ENCODE results near the gene PLCB1. TPM values are rescaled to one million over a fixed set of nuclear protein-coding genes. Genes with fewer than 3 reads are reported as not detected.

The PLCB1 gene
- total RNA-seq, 2 donors from 2014 or later, result 7.3 to 45.5 TPM

DNA sequence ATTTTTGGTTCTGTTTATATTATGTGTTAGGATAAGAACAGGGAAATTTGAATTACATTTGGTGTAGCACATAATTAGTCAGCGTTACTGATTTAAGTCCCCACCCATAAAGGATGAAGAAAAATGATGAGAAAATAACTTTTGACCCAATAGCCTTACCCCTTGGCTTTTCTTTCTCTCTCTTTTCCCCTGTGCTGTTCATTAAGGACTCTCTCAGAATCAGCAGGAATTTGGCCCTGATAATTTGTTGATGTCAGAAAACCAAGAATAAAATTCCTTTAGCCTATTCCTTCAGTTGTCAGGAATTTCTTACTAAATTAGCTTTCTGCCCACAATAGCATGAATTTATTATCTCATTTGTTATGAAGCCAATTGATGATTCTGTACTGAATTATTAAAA is 18.5 kb downstream of the PLCB1 start:
- H3K4me1 ChIP-seq, result peaks cover 0 to 61% of the 10 kb centered on the region in 2 donors
- TF ChIP-seq, protein P1, sequence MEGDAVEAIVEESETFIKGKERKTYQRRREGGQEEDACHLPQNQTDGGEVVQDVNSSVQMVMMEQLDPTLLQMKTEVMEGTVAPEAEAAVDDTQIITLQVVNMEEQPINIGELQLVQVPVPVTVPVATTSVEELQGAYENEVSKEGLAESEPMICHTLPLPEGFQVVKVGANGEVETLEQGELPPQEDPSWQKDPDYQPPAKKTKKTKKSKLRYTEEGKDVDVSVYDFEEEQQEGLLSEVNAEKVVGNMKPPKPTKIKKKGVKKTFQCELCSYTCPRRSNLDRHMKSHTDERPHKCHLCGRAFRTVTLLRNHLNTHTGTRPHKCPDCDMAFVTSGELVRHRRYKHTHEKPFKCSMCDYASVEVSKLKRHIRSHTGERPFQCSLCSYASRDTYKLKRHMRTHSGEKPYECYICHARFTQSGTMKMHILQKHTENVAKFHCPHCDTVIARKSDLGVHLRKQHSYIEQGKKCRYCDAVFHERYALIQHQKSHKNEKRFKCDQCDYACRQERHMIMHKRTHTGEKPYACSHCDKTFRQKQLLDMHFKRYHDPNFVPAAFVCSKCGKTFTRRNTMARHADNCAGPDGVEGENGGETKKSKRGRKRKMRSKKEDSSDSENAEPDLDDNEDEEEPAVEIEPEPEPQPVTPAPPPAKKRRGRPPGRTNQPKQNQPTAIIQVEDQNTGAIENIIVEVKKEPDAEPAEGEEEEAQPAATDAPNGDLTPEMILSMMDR (IDR thresholded peaks at IDR 0.05), result no peak
- no peak overlapping the region for H3K4me3 ChIP-seq
- no peaks in the 10 kb centered on the region for H3K36me3 ChIP-seq
- no peaks in the 10 kb centered on the region for H3K27me3 ChIP-seq
- no peaks in the 10 kb centered on the region for H3K9me3 ChIP-seq
- no peak for DNase-seq (ENCODE audit: low spot score)
- H3K27ac ChIP-seq, result peak overlapping the region; percentile 42 to 47

DNA sequence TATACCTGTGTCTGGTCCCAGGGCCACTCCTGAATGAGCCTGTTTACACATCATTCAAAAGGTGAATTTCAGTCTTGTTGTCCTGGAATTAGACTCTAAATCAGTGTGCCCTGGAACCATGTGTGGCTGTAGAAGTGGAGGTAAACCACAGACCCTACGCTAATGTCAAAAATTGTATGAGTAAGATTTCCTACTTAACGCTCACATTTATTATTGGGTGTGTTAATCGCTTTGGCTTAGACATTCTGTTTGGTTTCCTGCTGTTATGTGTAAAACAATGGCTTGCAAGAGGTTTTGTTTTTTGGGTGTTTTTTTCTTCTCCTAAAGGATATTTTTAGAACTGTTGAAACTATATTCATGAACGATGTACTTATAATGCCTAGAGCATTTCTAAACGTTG is 19.3 kb downstream of the PLCB1 start:
- Histone ChIP-seq H3K4me3 (no peak overlapping the region), H3K4me1 (peaks cover 0 to 67% of the 10 kb centered on the region in 2 donors), H3K9me3 (no peaks in the 10 kb centered on the region), H3K27me3 (no peaks in the 10 kb centered on the region), H3K36me3 (no peaks in the 10 kb centered on the region), H3K27ac (peak overlapping the region; percentile 42 to 47)
- DNase-seq (ENCODE audit: low spot score), result no peak
- TF ChIP-seq, protein P1 (IDR thresholded peaks at IDR 0.05), result no peak

DNA sequence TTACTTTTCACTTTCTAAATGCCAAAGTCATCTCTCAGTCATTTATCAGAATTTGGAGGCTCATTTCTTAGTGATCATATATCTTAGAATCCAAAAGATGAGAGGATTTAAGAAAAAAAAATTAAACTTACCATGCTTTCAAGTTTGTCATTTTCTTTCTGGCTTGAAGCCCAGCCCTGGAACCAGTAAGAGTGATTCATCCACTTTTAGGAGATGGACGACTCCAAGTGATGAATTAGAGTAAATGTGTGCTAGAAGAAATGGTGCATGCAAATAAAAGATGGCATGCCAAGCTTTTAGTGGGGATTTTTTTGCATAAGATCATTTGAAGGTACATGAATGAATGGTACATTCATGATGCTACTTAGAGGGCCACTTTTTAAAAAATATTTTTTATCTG is 20.1 kb downstream of the PLCB1 start:
- H3K4me3 ChIP-seq, result no peak overlapping the region
- TF ChIP-seq, protein P1 (IDR thresholded peaks at IDR 0.05), result no peak
- H3K36me3 ChIP-seq, result no peaks in the 10 kb centered on the region
- no peak for DNase-seq (ENCODE audit: low spot score)
- H3K27me3 ChIP-seq, result no peaks in the 10 kb centered on the region
- peak overlapping the region in 1 of 2 donors; percentile 47 for H3K27ac ChIP-seq
- peaks cover 0 to 74% of the 10 kb centered on the region in 2 donors for H3K4me1 ChIP-seq
- H3K9me3 ChIP-seq, result no peaks in the 10 kb centered on the region

DNA sequence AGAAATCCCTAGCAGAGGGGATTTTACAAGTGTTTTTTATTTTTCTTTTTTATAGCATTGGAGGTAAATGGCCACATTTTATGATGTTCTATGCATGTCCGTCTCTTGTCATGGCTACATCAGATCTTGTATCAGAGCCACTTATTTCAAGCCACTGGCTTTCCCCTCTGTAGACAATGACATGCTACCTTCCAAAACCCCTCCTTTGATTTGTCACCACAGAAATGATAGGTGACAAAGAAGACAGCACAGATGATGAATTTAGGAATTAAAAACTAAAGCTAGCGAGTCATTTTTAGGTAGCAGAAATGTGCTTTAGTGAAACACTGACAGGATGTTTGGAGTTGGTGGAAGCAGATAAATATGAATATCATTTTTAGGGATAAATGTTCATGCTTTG is 20.8 kb downstream of the PLCB1 start:
- Histone ChIP-seq H3K9me3 (no peaks in the 10 kb centered on the region), H3K4me3 (no peak overlapping the region), H3K4me1 (peaks cover 0 to 74% of the 10 kb centered on the region in 2 donors), H3K27me3 (no peaks in the 10 kb centered on the region), H3K27ac (peak overlapping the region in 1 of 2 donors; percentile 47), H3K36me3 (no peaks in the 10 kb centered on the region)
- DNase-seq (ENCODE audit: low spot score), result no peak
- TF ChIP-seq, protein P1 (IDR thresholded peaks at IDR 0.05), result no peak

DNA sequence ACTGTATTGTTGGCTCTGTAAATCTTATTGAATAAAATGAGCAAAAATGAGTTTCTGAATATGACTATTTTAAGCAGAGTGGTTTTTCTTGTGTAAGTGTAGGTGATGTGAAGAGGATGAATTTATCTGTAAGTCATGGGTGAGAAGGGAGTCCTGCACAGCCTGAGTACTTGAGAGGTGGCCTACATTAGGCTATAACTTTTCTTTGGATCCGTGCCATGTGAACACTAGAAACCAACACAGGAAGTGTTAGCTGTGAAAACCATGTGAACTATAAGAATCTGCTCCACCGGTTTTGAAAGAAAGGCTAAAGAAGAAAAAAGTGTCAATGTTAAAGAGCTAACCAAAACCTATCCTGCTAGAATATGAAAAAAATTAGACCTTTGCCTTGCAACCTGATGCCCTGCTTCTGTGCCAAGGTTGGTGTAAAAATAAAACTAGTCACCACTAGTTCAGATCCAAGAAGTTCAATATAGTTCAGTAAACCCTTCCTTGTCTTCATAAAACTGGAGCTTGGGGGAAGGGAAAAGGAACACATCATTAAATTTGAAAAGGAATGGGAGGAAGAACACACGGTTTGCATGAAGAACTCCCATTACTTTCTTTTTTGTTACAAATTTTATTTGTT is 21.3 kb downstream of the PLCB1 start:
- H3K27me3 ChIP-seq, result no peaks in the 10 kb centered on the region
- no peak overlapping the region for H3K4me3 ChIP-seq
- no peak for DNase-seq (ENCODE audit: low spot score)
- no peaks in the 10 kb centered on the region for H3K9me3 ChIP-seq
- H3K27ac ChIP-seq, result peak overlapping the region in 1 of 2 donors; percentile 47
- TF ChIP-seq, protein P1 (IDR thresholded peaks at IDR 0.05), result no peak
- no peaks in the 10 kb centered on the region for H3K36me3 ChIP-seq
- H3K4me1 ChIP-seq, result peaks cover 0 to 74% of the 10 kb centered on the region in 2 donors

DNA sequence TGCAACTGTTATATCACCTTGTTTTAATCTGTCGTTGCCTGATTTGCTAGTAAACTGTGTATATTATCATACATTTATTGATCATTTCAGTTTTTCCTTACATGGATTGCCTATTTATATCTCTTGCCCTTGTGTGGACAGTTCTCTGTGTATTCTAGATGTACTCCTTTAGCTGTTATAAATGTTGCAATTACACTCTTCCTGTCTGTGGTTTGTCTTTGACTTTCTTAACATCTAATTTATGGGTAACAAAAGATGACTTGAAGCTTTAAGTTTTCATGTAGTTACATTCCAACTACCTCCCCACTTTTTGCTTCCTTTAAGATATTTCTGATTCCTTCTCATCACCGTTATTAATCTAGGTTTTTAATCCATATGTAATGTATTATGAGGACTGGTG is 22.6 kb downstream of the PLCB1 start:
- Histone ChIP-seq H3K27ac (no peak overlapping the region), H3K9me3 (no peaks in the 10 kb centered on the region), H3K4me3 (no peak overlapping the region), H3K4me1 (peaks cover 0 to 70% of the 10 kb centered on the region in 2 donors), H3K36me3 (no peaks in the 10 kb centered on the region), H3K27me3 (no peaks in the 10 kb centered on the region)
- no peak for DNase-seq (ENCODE audit: low spot score)
- TF ChIP-seq, protein P1 (IDR thresholded peaks at IDR 0.05), result no peak

Data from right atrium auricular region (tissue), 2 donors.